HG02678 (cell line): ENCODE measurements around the gene STX3.
"Not testable (repeated sequence)": the region's sequence is repeated elsewhere in the genome, so short reads cannot be mapped to it uniquely, and the experiment has no call there.

ENCODE experiments used
- ATAC-seq: cut with Tn5 transposase; IDR thresholded peaks from one replicate; pipeline ENCODE4 v1.9.1; 2021; ENCODE audit warnings: mild to moderate bottlenecking, moderate library complexity; ENCODE audit not compliant: unreplicated experiment

Gene STX3

DNA sequence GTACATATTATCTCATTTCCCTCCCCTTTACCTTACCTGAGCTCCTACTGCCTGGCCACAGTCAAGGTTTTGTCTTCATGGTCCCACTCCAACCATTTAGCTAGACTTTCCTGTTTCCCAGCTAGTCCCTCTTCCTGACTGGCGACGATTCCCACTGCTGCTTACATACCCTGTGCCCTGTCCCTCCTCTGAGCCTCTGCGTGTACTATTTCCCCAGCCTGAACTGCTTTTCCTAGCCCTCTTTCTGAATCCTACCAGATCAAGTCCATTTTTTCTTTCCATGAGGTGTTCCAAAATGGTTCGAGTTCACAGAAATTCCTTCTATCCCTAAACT, 32.0 kb downstream of the STX3 start:
- no peak for ATAC-seq

DNA sequence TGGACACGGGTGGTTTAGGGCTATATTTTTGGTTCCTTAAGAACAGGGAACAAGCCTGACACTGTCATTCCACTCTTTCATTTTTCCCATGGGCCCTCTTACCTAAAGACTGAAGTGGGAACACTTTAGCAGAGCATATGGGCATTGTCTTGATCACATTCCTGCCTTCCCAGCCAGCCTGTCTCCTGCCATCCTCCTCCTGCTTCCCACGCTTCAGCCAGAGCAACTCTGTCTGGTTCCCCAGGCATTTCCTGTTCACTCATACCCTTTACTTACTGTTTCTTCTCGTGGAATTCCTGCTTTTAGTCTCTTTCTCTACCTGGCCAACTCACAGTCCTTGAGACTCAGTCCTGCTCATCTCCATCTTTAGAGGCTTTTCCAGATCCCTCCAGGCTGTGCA, 32.6 kb downstream of the STX3 start:
- no peak for ATAC-seq

DNA sequence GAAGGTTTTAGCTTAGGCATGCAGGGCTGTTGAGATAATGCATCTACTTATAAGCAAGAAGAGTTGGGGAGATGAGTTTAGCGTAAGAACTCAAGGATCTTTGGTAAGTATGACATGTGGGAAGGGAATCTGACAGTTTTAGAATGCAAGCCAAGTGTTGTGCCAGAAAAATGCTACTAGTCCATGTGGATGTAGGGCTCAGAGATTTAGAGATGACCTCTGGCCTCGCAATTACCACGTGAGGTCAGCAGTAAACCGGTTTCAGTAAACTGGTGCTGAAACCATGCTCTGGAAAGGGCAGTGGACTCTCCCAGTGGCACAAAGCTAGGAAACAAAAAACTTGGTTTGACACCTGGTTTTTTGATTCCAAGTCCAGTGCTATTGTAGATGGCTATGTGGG, 36.5 kb downstream of the STX3 start:
- no peak for ATAC-seq

DNA sequence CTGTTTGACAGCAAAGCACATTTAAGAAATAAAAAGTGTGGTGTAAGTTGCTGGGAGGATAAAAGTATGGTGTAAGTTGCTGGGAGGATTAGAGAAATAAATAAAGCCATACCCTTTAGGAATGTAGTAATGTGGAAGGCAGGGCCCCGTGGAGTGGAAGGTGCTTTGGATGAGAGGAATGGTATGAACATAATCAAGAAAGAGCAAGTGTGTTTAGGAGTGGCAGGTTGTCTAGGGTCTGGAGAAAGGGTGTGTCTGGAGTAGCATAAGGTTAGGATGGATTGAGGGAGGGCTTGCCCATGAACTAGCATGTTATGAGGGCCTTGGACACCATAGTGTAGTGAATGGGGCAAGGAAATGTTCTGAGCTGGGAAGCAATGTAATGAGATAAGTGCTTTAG, 37.3 kb downstream of the STX3 start:
- no peak for ATAC-seq

DNA sequence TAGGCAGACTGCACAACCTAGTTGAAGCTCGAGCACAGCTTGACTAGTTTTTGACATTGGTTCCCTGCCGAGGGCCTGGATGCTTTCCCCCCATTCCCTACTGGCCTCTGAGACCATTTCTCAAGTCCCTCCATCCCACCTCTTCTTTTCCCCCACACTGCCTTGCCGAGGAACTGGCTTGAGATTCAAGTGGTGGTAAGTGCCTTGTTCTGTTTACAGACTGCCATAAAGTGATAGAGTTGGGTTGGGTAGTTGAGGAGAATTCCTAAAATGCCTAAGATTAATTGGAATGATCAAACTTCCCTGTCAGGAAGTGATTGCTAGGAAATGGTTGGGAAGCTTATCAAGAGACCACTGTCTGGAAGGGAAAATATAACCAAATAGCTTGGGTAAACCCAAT, 39.2 kb downstream of the STX3 start:
- ATAC-seq, result no peak

DNA sequence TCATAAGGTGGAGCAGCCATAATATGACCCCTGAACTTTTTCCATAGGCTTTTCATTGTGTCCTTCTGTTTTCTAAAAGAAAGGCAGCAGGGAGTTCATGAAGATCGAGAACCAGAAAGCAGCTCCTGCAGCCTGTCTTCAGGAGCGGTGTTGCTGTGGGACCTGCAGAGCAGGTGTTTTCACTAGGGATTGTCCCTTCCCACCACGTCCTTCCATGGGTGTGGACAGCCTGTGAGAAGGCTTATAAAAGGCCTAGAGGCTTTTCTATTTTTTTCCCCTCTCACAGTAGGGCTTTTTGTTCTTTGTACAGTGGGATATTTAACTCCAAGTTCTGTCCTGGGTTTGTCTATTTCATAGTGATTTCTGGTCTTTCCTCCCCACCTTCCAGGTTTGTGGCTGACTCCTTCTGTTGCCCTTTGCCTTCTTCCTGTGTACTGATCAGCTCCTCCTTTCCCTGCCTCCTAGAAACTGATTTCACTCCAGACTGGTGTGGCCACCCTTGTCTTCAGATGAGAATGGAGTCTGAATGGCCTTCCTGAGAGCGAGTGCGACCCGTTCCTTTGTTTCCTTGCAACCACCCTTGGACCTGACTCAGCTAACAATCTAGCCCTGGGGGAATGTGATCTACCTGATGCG, 45.3 kb downstream of the STX3 start:
- no peak for ATAC-seq

DNA sequence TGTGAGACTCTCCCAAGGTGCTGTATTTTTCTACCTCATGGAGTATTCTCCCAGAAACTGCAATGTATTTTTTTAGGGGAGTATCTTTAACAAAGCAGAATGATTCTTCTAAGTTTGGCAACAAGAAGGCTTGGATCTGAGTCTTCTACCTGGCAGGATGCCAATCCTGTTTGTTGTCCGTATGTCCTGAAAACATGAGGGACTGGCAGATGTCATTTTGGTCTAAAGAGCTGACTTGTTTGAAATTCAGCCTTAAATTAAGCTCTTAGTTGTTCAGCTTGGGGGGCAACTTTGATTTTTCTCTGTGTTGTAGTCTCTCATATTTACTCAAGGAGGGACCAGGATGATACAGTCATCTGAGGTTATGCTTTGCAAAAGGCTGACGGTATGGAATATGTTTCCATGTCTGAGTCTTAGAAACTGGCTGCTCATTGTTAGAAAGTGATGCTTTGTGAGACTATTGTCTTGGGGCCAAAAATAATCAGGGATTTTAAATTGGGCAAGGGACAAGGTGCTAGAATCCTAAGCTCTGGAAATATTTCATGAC, 46.1 kb downstream of the STX3 start:
- ATAC-seq, result no peak

DNA sequence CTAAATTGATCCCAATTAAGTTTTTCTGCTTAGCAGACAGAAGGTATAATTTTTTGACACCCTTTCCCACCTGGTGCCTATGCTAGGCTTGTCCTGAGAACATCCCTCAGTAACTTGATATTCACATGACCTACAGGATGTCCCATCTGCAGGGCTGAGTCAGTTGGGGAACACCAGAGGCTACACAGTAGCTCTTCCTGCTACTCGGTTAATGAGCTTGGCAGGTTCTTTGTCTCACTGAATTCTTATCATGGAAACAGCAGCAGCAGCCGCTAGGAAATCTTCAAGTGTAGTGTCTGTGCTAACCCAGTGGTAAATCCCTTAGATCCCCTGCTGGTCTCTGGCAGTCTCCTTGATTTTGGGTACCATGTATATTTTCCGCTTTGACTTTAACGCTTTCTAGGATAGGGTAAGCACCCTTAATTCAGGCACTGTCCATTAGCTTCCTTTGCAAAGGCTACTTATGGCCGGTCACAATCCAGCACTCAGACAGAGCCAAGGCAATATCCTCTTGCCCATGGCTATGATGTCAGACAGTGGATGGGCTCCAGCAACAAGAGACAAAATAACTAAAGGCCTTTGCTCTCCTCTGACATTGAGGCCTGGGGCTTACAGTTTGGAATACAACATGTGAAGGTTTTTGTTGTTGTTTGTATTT, 46.9 kb downstream of the STX3 start:
- ATAC-seq, result peak; percentile 8

DNA sequence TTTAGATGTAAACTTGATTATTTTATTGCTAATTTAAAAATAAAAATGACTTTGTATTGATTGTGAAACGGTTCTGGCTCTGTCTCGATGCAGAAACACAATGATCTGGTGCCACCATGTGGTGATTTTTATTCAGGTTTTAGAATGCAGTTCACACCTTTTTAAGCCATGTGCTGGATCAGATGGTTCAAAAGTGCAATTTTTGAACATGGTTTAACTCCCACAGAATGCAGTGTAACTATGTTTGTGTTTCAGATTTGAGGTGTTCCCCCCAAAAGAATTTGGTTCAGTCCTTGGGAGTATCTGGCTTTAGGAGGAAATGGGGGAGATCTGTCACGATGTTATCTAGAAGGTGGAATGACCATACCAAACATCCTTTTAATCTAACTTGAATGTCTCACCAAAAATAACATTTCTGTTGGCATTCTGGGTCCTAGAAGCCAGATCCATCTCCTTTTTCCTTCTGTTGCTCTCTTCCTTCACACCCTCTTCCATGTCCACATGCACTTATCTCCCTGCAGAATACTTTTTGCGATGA, 47.5 kb downstream of the STX3 start:
- ATAC-seq, result peak; percentile 62

DNA sequence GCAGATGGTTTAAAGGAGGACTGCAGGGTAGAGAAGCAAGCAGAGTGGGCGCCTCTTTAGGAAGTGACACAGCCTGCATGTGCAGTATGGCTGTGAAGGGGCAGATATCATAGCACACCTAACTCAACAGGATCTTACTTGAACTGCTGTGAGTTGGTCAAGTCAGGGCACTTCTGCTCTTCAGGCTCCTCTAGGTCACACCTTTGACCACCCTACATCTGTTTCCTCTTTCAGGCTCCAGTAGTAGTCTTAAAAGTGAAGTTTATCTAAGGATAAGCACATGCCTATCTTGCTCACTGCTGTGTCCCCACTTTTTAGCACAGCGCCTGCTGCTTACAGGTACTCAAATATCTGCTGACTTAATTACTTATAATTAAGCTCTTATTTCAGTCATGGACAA, 48.9 kb downstream of the STX3 start:
- ATAC-seq, result no peak

DNA sequence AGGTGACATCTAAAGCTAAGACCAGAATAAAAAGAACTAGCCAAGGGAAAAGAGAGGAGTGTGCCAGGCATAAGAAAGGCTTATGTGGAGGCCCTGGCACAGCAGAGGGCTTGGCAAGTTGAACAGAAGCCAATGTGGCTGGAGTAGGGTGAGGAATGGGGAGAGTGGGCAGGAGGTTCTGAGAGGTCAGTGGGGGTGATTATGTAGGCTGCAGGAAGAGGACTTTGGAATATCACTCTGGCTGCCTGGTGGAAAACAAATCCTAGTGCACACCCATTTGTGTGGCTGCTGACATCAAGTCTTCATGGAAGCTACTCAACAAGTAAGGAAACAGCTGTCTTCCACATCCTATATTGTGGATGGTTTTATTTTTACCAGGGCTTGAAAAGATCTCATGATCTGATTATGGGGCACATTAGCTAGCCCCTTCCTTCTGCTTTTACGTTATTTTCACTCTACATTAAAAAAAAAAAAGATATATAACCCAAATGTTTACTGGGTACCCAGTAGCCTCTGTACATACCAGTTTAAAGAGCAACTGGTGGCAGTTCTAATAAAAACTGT, 52.0 kb downstream of the STX3 start:
- no peak for ATAC-seq

DNA sequence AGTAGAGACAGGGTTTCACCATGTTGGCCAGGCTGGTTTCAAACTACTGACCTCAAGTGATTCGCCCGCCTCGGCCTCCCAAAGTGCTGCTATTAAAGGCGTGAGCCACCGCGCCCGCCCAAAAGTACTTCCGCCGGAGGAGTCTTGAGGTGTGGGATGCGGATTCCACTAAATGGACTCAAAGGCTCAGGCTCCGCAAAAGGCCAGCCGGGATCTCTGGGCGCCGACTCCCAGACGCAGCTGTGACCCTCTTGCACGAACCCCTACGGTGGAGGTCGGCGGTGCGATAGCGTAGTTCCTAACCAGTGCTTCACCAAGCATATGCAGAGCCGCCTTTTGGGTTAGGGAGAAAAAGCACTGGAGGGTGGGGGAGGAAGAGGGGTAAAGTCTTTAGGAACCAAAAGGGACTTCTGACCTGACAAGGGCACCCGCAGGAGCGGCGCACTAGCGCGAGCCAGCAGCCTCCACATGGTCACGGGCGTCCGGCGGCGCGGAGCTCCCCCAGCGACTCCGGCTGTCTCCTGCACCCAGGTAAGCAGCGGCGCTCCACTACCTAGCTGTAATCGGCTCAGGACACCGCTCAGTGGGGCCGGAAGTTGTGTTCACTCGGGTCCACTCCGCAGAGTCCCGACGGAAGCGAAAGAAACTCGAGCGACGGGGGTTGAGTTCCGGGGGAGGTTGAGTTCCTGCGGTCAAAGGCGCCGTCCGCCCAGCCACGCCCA, 55.2 kb downstream of the STX3 start, which contains the start of gene MRPL16:
Gene MRPL16, minus strand, starts transcription at position 590 of the 722 bp plus-strand sequence. Its CDS starts 120 bp downstream, at position 470.
- peak; percentile 98 for ATAC-seq

DNA sequence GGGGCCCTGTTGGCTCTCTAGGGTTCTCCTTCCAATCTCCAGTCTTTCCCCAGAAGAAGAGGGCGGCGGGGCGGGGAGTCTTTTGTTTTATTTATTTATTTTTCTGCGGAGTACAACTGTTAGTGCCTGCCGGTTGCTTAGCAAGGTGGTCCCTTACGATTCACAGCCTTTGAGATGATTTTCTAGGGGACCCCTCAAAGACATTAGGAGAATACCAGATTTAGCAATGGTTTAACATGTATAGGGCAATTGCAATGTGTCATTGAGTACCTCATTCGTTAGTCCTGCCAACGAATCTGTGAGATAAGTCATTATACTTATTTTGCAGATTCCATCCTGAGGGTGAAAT, 55.7 kb downstream of the STX3 start:
- no peak for ATAC-seq

DNA sequence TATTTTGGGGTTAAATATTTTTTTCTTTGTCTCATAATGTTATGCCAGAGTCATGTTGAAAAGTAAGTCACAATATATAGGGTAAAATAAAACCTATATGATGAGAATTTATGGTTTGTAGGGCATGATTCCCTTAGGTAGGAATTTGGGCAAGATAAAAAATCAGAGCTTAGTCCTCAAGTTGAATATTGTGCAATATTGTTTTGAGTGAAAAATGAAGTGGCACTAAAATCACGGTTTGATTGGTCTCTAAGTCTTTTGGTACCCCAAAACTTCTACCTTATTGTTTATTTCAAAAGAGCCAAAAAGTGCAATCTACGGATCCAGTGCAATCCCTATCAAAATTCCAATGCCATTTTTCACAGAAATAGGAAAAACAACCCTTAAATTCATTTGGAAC, 57.0 kb downstream of the STX3 start:
- ATAC-seq, result no peak

DNA sequence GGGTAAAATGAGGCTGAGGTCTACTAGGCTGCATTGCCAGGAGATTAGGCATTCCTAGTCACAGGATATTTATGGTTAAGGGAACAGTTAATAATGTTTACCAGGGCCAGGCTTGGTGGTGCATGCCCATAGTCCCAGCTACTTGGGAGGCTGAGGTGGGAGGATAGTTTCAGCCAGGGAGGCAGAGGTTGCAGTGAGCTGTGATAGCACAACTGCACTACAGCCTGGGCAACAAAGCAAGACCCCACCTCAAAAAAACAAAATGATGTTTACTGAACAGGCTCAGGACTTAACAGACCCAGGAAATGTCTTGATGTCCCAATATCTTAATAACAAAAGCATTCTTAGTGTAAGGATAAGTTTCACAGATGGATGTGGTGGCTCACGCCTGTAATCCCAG, 58.2 kb downstream of the STX3 start:
- no peak for ATAC-seq

DNA sequence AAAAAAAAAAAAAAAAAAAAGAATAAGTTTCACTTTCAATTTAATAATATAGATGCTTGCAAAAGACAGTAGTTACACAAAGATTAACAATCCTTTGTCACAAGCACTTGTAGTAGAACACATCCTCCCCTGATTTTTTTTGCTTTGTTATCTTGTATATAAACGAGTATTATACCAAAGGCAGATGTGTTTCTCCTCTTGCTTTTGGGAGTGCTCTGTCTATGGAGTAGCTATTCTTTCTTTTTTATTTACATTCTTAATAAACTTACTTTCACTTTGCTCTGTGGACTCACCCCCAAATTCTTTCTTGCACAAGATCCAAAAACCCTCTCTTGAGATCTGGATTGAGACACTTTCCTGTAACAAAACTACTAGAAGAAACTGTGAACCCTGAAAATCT, 58.8 kb downstream of the STX3 start:
- ATAC-seq, result no peak

DNA sequence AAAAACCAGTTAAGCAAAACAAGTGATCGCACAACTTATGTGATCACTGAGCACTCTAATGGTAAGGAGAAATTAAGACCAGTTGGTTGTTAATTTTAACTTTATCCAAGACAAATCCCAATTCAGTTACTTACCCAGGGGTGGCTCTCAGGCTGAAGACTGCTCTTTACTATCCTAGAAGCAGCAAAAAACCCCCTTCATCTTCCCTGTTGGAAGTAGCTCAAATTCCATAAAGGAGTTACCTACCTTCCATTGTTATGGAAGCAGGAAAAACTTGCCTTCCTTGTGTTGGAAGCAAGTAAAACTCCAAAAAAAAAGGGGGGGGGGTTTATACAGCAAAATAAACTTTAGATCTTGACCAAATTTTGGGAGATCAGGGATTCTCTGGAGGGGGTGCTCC, 60.6 kb downstream of the STX3 start:
- ATAC-seq, result no peak

DNA sequence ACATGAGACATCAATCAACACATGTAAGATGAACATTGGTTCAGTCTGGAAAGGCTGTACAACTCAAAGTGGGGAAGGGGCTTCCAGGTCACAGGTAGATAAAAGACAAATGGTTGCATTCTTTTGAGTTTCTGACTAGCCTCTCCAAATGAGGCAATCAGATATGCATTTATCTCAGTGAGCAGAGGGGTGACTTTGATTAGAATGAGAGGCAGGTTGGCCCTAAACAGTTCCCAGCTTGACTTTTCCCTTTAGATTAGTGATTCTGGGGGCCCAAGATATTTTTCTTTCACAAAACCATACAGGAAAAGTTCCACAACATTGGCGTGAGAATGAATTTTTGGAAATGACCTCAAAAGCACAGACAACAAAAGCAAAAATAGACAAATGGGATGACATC, 61.3 kb downstream of the STX3 start:
- not testable (repeated sequence) for ATAC-seq

DNA sequence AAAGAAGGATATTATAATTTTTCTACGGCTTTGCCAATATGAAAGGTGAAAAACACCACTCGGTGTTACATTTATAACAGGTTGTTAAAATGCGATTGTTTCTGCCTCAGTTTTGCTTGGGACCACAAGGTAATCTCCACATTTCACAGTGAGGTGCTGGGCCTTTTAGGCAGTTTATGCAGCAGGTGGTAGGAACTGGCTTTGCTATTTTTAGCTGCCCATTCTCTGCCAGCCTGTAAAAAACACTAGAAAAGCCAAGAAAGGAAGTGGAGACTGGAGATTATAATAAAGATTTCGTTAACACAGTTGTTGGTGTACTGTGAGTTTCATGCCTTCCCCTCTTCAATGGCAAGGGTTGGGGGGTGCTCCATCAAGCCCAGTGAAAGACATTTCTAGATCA, 63.4 kb downstream of the STX3 start:
- peak; percentile 46 for ATAC-seq

DNA sequence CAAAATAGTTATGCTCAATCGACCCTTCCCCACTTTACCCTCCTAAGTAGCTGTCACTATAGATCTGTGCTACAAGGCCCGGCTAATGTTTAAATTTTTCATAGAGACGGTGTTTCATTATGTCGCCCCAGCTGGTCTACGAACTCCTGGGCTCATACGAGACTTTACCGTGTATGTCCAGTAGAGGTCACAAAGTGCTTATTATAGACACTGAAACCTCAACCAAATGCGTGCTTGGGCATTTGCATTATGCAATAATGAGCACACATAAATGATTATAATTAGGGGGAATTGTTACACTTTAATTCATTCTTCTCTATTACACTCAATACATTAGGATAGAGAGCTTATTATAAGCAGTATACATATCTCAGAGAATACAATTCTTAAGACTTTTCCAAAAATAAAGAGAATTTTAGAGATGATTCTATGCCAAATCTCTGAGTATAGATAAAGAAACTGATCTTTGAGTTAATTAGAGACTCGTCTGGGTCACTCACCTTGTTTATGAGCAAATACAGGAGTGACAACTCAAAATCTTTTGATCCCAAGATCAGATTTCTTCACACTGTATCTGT, 67.9 kb downstream of the STX3 start:
- ATAC-seq, result peak; percentile 91

DNA sequence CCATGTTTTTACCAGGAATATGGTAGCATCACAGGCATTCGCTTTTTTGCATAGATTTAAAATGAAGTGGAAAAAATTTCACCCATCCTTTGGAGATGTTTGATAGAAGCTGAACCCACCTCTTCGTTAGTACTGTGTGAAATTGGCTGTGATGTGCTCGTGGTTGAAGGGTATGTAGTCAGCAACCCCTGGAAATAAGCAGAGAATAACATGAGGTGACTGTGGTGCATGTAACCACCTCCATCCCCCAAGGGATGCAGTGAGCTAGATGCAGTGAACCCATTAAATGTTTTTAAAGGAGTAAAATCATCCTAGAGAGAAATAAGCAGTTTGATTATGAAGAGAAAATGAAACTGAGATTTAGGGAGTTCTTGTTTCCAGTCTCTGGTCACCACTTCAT, 74.2 kb downstream of the STX3 start:
- ATAC-seq, result no peak
